ENCODE results near the gene VCPKMT.

DNA sequence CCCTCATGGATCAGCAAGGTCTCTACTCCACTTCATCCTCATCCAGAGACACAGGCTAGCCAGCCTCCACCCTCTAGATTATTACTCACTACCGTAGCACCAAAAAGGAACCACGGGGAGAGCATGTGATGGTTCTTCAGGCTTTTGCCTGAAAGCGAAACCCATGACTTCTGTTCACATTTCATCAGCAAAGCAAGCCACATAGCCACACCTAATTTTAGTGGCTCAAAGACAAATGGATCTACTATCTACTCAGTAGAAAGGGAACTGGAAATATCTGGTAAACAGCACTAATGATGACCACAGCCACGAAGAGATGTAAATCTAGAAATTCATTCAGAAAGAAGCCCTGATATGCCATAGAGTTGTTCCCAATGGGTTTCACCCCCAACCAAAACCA is 51.4 kb downstream of the VCPKMT start:
- TF ChIP-seq CTCF (IDR thresholded peaks at IDR 0.05) (no peak), POLR2AphosphoS5 (IDR thresholded peaks at IDR 0.05) (no peak), POLR2A (IDR thresholded peaks at IDR 0.05) (no peak)
